ENCODE data around the gene CKAP2L.
"Not testable (repeated sequence)": the region's sequence is repeated elsewhere in the genome, so short reads cannot be mapped to it uniquely, and the experiment has no call there.

The CKAP2L gene

DNA sequence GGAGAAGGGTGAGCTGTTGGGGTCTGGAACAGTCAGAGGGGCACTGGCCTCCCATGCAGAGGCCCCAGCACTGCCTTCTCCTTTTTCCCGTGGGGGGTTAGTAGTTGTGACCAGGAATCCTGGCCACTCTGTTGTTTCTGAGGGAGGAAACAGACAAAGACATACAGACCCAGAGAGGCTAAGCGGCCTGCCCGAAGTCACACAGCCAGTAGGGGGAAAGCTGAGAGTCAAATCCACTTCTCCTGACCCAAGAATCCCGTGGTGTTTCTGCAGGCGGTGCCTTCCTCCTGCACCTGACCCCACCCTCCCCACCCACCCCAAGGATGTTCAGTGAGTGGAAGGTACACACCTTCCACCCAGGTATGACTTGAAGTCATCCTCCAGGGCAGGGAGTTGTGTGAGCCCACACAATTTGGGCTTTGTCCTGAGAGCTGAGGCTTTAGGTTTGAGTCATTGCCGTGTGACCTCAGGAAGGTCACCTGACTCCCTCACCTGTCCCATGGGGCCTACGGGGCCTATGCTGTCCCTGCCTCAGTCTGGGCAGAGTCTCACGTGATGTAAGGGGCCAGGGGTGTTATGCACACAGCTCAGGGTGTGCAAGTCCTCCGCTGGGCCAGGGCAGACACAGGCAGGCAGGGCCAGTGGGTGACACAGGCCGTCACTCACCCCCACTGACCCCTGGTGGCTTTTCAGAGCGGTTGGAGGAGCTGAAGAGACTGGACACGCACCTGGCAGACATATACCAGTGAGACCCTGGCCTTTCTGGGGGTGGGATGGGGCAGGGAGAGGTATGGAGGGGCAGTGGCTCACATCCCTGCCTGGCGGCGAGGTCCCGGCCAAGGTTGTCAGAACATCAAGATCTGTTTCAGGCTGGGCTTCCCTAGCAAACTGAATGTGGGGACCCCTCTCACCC is 38.6 kb downstream of the CKAP2L start:
- DNase-seq = no peak

DNA sequence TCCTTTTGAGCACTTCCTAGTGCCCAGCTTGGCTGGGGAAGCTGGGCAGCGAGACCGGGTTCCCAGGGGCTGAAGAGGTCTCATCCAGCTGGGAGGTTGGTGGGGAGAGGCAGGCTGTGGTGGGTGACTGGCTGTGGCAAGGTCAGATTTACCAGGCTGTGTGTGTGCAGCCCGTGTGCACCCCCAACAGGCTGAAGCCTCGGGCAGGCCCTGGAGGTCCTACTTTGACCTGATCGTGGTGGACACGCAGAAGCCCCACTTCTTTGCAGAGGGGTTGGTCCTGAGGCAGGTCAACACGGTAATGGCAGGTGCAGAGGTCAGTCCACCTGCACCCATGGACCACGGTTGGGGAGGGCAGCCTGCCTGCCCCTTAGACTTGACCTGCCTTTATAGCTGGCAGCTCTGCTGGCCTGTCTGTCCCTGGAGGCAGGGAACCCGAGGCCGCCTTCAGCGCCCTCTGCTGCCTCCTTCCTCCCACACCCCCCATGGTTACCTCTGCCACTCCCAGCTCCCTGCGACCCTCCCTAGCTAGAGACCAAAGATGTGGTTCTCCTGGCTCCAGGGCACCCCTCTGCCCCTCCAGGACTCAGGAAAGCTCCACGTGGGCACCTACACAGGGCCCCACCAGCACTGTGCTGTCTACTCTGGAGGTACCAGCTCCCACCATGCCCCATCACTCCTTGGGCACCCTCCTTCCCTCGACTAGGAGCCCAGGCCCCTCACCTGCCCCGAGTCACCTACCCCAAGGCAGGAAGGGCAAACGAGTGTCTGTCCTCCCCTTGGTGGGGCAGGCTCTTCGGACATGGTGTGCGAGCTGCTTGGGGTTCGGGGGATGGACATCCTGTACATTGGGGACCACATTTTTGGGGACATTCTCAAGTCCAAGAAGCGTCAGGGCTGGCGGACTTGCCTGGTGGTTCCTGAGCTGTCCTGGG is 39.6 kb downstream of the CKAP2L start:
- DNase-seq = no peak

DNA sequence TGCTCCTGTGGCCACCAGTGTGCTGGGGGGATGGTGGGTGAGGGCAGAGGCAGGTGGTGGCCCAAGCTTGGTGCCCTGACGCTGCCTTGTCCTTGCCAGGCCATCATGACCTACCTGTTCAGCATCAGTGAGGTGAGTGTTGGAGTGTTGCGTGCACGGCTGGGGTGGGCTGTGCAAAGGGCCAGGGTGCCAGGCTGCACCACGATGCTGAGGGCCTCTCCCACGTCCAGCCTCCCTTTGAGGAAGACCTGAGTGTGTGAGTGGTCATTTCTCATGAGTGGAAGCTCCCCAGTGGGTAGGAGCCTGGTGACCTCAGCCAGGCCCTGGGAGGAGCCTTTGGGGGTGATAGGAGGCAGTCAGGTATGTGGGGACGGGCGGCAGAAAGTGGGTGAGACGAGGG is 40.4 kb downstream of the CKAP2L start:
- no peak for DNase-seq

DNA sequence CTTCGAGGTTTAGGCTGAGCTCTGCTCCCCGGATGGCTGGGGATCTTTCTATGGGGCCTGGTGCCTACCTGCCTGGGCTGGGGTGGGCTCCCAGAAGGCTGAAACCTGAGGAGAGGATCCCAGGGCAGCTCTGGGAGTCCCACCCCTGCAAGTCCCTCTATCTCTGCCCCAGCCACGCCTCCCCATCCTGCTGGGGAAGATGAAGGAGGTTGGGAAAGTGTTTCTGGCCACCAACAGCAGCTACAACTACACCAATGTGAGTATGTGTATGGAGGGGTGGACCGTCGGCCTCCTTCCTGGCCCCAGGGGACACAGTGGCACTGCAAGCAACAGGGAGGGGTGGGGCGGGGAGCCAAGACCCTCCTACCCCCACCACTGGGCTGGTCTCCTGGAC is 40.9 kb downstream of the CKAP2L start:
- DNase-seq = no peak

DNA sequence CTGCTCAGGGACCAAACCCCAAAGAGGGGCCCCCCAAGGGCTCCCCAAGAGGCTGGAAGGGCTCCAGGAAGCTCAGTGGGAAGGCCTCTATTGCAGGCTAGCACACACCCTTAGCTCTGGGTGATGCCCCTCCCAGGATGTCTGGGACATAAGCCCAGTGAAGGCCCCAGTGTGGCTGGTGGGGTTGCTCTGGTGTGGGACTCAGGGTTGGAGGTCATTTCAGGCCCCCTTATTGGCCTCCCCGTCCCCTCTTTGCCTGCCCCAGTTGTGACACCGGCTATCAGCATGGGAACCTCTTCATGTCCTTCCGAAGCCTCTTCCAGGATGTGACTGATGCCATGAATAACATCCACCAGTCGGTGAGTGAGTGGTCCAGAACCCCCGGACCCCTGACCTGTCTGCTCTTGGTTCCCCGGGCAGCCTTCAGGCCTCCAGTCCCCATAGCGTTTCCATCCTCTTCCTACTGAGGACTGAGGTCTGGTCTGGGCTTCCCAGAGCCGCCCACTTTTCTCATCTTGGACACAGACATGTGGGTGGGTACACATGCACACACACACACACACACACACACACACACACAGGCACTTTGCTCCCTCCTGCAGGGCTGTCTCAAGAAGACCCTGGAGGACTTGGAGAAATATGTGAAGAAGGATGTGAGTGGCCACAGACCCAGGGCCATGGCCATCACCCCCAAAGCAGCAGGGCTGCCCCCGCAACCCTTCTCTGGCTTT is 41.4 kb downstream of the CKAP2L start:
- no peak for DNase-seq

DNA sequence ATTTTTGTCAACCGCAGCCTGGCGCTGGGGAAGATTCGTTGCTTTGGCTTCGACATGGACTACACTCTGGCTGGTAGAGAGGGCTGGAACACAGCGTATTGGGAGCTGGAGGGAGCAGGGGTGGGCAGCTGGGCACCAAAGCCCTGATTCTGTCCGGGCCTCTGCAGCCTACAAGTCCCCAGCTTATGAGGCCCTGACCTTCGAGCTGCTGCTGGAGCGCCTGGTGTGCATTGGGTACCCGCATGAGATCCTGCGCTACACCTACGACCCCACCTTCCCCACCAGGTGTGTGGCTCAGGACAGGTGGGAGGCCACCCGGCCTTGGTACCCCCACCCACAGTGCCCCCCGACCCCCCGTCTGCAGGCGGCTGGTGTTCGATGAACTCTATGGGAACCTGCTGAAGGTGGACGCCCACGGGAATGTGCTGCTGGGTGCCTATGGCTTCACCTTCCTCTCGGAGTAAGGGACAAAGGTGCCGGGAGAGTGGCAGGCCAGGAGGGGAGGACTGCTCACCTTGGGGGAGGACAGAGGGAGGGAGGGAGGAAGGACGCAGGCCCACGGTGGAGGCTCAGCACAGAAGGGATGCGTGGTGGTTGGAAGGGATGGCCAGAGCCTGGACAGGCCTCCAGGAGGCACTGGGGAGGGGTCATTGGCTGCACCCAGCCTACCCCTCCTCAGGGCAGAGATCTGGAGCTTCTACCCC is 42.4 kb downstream of the CKAP2L start:
- no peak for DNase-seq

DNA sequence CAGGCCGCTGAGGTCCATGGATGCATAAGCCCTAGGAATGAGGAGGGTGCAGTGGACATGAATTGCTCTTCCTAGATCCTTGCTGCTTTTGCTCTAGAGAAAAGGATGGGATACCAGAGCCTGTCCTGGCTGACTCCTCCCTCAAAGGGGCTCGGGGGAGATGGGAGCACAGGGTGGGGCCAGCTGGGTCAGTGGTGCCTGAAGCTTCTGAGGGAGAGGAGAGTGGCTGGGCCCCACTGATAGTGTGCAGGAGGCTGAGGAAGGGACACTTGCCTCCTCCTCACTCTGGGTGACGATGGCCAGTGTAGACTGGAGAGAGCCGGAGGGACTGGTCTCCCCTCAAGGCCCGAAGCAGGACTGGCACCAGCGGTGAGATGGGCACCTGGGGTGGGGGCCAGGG is 43.6 kb downstream of the CKAP2L start, which contains the start of gene NT5DC4:
Gene NT5DC4 (plus strand): TSS at position 236 of the 400 bp plus-strand sequence. CDS start 60 bp downstream, at position 296.
- no peak for DNase-seq

DNA sequence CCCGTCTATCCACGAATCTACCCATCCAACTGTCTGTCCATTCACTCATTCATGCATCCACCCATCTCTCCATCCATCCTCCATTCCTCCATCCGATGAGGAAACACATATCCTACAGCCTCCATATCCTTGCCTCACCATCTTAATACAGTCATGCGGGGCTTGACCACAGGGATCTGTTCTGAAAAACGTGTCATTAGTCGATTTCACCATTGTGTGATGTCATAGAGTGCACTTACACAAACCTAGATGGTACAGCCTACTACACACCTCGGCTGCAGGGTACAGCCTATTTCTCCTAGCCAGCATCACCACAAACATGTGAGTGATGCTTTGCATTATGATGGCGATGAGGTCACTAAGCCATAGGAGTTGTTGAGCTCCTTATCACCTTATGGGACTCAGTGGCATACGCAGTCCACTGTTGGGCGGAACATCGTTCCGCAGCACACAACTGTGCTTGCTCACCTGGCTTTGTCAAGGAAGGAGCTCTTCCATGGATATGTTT is 45.5 kb downstream of the CKAP2L start:
- no peak for DNase-seq

DNA sequence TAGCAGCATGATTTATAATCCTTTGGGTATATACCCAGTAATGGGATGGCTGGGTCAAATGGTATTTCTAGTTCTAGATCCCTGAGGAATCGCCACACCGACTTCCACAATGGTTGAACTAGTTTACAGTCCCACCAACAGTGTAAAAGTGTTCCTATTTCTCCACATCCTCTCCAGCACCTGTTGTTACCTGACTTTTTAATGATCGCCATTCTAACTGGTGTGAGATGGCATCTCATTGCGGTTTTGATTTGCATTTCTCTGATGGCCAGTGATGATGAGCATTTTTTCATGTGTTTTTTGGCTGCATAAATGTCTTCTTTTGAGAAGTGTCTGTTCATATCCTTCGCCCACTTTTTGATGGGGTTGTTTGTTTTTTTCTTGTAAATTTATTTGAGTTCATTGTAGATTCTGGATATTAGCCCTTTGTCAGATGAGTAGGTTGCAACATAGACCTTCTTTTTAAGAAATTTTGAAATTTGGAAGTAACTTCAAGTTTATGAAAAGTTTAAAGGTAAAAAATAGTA is 47.5 kb downstream of the CKAP2L start:
- DNase-seq = not testable (repeated sequence)

DNA sequence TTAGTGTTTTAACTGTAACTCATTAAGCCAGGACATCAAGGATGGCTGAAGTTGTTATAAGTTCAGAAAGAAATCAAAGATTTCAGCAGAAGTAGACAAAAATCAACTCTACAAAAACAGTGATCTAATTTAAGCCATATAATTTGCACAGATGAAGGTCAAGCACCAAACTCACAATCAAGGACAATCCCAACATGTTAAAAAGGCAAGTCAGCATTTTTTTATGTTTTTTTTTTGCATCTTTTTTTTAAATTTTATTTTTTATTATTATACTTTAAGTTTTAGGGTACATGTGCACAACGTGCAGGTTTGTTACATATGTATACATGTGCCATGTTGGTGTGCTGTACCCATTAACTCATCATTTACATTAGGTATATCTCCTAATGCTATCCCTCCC is 48.3 kb downstream of the CKAP2L start:
- not testable (repeated sequence) for DNase-seq

DNA sequence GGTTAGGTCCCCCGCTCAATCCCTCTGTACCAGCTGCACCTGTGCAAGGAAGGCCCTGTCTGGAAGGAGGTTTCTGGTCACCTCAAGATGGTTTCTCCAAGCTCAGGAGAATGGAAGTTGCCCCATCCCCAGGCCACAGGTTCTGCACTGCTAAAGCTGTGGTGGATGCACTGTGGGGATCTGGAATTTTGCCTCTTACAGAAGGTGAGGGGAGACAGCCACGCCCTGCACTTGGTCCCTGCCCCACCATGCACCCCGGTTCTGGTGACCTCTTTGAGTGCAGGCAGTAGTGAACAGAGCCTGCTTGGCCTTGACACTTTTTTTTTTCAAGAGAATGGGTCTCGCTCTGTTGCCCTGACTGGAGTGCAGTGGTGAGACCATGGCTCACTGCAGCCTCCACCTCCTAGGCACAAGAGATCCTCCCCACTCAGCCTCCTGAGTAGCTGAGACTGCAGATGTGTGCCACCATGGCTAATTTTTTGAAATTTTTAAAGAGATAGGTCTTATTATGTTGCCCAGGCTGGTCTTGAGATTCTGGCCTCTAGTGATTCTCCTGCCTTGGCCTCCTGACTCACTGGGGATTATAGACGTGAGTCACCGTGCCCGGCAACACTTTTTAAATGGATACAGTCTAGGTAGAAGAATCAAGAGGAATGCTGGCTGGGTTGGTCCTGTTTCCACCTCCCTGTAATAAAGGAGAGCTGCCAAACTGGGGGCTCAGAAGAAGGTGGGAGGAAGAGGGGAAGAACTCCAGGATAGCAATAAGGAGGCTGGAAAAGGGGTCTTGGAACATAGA is 49.4 kb downstream of the CKAP2L start:
- DNase-seq = no peak

DNA sequence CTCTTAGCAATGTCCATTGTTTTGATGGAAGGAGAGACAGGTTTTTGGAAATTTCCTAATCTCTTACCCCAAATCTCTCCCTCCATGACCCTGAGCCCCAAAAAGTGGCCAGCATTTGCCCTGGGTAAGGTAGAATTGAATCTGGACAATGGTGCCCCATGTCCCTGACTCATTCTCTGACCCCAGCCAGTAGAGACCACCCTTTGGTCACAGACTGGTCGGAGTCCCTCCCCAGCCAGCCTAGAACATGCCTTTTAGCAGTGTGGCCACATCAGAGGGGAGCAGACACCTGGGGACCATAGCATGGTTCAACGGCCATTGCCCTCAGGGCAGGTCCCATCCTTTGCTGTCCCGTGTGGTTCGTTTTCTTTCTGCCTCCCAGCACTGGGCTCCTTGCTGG is 50.1 kb downstream of the CKAP2L start:
- DNase-seq = no peak

DNA sequence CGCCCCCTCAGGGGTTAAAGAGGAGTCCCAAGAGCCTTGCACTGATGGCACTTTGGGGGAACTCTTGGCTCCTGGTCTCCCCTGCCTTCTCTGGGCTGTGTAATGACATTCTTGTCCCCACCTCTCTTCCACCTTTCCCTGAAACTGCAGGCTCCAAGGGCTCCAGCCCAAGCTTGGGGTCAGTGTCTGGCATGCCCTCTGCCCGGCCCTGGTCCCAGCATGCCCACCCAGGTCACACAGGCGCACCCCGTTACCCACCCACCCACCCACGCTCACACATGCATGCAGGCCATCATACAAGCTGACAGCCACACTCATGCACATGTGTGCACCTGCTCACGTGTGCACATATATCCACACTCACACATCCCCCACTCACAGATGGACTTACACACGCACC is 50.5 kb downstream of the CKAP2L start:
- no peak for DNase-seq

DNA sequence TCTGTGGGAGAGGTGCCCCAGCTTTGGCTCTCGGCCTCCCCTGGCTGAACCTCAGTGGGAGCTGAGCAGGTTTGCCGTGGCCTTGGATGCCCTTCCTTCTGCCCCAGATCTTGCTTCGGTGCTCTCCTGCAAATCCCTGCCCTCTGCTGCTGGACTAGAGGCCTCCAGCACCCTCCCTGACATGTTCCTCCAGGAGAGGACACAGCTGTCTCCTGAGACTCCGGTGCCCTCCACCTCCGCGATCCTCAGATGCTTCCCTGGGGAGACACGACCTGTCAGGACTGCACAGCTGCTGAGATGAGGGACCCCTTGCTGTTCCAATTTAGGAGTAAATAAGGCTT is 50.9 kb downstream of the CKAP2L start:
- DNase-seq = no peak

DNA sequence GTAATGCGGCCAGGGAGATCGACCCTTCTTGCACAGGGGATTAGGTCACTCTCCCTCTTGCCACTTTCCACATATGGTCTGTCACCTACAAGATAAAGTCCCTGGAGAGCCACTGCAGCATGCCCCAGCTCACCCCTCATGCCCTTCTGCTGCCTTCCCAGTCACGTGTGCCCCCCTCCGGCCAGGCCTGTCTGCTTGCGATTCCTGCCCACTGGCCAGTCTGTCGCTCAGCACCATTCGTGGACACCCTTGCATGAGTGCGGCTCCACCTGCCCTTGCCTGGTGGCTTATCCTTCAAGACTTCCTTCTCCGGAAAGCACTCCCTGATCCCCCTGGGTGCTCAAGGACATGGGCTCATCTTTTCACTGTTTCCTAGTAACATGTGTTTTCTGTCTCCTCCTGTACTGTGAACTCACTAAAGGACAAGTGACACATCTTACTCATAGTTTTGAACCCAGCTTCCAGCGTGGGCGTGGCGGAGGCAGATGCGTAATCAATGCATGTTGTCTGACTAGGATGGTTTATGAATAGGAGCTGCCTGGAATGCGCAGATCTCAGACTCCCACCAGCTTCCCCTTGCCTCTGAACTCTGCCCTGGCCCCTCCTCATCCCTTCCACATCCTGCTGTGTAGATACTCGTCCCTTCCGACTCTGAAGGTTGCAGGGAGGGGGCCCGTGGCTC is 51.4 kb downstream of the CKAP2L start:
- DNase-seq = no peak

DNA sequence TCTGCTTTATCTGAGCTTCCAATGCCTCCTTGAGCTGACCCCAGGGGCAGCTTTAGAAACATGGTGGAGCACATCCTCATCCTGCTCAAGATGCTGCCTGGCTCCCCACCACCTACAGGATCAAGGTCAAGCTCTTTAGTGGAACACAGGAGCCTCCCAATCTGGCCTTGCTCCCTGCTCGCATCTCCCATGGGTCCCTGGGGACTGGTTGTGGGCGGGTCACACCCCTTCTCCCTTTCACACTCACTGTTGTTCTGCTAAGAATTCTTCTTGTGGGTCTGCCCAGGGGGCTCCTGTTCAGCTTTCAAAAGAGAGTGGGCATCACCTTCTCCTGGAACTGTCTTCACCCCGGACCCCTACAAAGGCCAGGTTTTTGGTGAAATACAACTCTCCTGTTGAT is 51.9 kb downstream of the CKAP2L start:
- no peak for DNase-seq

DNA sequence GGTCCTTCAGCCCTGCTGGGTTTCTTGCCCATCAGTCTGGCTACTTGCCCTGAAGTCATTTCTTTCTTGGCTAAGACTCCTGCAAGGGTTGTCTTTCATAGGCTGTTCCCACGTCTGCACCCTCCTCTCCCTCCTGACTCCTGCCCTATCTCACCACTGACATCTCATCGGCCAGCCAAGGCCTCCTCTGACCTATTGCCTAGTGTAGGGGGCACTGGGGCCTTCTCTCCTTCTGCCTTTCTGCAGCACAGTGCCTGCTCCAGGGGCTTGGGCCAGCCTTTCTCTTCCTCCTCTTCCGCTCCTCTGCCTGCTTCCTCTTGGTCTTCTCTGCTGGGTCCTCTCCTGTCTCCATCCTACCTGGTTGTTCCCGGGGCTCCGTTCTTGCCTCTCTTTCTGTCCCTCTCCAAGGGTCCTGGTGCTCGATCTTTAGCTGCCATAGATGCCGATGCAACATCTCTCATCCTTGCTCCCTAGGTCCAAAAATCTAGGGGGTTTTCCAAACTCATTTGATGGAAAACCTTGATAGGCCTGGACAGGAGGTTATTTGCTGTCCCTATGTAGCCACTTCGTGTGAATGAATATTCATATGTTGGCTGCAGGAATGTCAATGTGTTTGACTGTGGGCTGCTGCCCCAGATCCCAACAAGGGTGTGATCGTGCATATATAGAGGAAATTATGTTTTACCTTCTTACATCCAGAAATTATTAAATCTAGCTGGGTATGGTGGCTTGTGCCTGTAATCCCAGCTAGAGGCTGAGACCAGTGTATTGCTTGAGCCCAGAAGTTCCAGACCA is 53.3 kb downstream of the CKAP2L start:
- no peak for DNase-seq

DNA sequence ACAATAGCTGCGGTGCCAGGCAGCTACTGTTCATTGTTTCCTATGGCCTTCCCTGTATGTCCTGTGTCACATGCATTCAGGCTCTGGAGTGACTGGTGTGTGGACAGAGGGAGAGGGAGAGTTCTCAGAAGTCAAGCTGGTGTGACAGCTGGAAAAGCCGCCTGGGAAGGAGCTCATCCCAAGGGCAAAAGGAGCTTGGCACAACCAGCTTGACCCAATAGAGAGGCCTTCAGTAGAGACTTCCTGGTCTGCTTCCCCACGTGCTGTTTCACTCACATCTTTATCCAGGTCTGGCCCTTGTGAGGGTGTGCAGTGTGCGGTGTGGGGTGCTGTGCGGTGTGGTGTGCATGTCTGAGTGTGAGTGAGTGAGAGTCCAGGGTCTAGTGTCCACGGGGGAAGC is 54.7 kb downstream of the CKAP2L start:
- no peak for DNase-seq

DNA sequence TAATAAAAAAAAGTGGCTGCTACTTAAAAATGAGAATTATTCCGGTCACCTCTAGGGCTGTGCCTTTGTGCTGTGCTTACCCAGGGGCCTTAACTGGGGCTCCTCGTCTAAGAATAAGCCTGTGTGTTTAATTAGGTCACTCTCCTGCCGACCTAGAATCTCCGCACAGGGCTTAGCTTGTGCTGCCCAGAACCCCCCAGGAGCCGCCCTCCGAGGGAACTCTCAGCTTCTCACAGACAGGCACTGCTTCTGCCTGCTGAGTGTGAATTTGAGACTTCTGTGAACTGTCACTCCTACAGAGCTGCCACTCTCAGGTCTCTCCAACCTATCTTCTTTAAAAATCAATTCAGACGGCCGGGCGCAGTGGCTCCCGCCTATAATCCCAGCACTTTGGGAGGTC is 55.4 kb downstream of the CKAP2L start:
- DNase-seq = no peak

DNA sequence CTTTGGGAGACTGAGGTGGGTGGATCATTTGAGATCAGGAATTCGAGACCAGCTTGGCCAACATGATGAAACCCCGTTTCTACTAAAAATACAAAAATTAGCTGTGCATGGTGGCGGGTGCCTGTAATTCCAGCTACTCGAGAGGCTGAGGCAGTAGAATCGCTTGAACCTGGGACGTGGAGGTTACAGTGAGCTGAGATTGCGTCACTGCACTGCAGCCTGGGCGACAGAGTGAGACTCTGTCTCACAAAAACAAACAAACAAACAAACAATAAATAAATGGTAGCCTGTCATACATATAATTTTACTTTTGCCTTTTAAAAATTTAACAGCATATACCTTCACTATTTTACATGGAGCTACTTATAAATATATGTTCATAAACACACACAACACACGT is 57.5 kb downstream of the CKAP2L start:
- DNase-seq = not testable (repeated sequence)

Data from effector CD8-positive, alpha-beta T cell (primary cell).